Measurements from ENCODE around the gene NLK. TPM values are rescaled to one million over a fixed set of nuclear protein-coding genes. Genes with fewer than 3 reads are reported as not detected.
"Not testable (repeated sequence)": the region's sequence is repeated elsewhere in the genome, so short reads cannot be mapped to it uniquely, and the experiment has no call there.

The NLK gene
- total RNA-seq, 3 donors from 2014 or later, result 9.8 to 11.2 (median 10.9) TPM

GRCh38 chr17:28097901-28098300 is 55.4 kb downstream of the NLK start:
- no peak for ATAC-seq
- H3K4me3 Mint-ChIP-seq, result no peak overlapping the region
- H3K9me3 Mint-ChIP-seq, result no peaks in the 10 kb centered on the region

GRCh38 chr17:28098591-28098990 is 56.1 kb downstream of the NLK start:
- H3K27me3 Mint-ChIP-seq (ENCODE audit: low read depth); H3K4me1 Mint-ChIP-seq (ENCODE audit: low read depth); H3K4me3 Mint-ChIP-seq; DNase-seq; H3K9me3 Mint-ChIP-seq; ATAC-seq: not testable (repeated sequence)
- H3K36me3 Mint-ChIP-seq (ENCODE audit: insufficient read depth), result peaks cover 14% of the 10 kb centered on the region

More at GRCh38 chr17:28097901-28098300, 55.4 kb downstream of the NLK start:
- DNase-seq, result no peak
- Mint-ChIP-seq H3K36me3 (ENCODE audit: insufficient read depth) (peaks cover 14% of the 10 kb centered on the region), H3K4me1 (ENCODE audit: low read depth) (no peaks in the 10 kb centered on the region), H3K27me3 (ENCODE audit: low read depth) (no peaks in the 10 kb centered on the region)

DNA sequence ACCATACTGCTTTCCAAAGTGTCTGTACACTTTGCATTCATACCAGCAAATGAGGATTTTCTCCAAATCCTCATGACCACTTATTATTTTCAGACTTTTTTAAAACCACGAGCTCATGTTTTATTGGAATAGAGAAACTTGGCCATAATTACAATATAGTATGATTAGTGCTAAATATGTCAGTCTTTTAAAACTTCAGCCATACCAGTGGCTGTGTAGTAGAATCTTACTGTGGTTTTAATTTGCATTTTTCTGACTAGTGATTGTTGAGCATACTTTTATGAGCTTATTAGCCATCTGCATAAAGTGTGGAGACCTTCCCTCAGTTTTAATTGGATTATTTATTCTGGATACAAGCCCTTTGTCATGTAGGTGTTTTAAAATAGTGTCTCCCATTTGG is 57.8 kb downstream of the NLK start:
- H3K27me3 Mint-ChIP-seq (ENCODE audit: low read depth), result no peaks in the 10 kb centered on the region

GRCh38 chr17:28100936-28101335 is 58.5 kb downstream of the NLK start:
- H3K4me1 Mint-ChIP-seq (ENCODE audit: low read depth), result no peaks in the 10 kb centered on the region
- peaks cover 14% of the 10 kb centered on the region for H3K36me3 Mint-ChIP-seq (ENCODE audit: insufficient read depth)
- H3K4me3 Mint-ChIP-seq, result no peak overlapping the region
- H3K27me3 Mint-ChIP-seq (ENCODE audit: low read depth), result no peaks in the 10 kb centered on the region
- DNase-seq (no peak), ATAC-seq (no peak)
- H3K9me3 Mint-ChIP-seq, result no peaks in the 10 kb centered on the region

More for the DNA sequence above, 57.8 kb downstream of the NLK start:
- no peak for ATAC-seq
- H3K9me3 Mint-ChIP-seq, result no peaks in the 10 kb centered on the region
- H3K4me1 Mint-ChIP-seq (ENCODE audit: low read depth), result no peaks in the 10 kb centered on the region
- DNase-seq, result no peak
- H3K36me3 Mint-ChIP-seq (ENCODE audit: insufficient read depth), result peaks cover 14% of the 10 kb centered on the region
- H3K4me3 Mint-ChIP-seq, result no peak overlapping the region

DNA sequence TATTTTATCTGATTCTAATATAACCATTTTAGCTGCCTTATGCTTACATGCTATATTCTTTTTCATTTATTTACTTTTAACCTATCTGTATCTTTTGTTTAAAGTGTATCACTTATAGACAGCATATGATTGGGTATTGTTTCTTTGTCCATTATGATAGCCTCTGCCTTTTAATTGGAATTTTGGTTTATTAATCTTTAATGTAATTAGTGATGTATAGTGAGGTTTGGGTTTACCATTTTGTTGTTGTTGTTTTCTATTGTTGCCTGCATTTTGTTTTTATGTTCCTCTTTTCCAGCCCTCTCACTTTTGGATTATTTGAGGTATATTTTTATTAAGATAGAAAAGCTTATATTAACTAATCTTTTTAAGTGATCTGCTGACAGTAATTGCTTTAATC is 59.4 kb downstream of the NLK start:
- ATAC-seq (no peak), DNase-seq (no peak)
- no peaks in the 10 kb centered on the region for H3K9me3 Mint-ChIP-seq
- peaks cover 14% of the 10 kb centered on the region for H3K36me3 Mint-ChIP-seq (ENCODE audit: insufficient read depth)
- no peaks in the 10 kb centered on the region for H3K4me1 Mint-ChIP-seq (ENCODE audit: low read depth)
- H3K27me3 Mint-ChIP-seq (ENCODE audit: low read depth), result no peaks in the 10 kb centered on the region
- no peak overlapping the region for H3K4me3 Mint-ChIP-seq

GRCh38 chr17:28105501-28105900 is 63.0 kb downstream of the NLK start:
- peaks cover 5% of the 10 kb centered on the region for H3K36me3 Mint-ChIP-seq (ENCODE audit: insufficient read depth)
- no peak overlapping the region for H3K4me3 Mint-ChIP-seq
- H3K9me3 Mint-ChIP-seq, result no peaks in the 10 kb centered on the region
- ATAC-seq, result no peak
- DNase-seq, result no peak
- H3K27me3 Mint-ChIP-seq (ENCODE audit: low read depth), result no peaks in the 10 kb centered on the region
- H3K4me1 Mint-ChIP-seq (ENCODE audit: low read depth), result no peaks in the 10 kb centered on the region

DNA sequence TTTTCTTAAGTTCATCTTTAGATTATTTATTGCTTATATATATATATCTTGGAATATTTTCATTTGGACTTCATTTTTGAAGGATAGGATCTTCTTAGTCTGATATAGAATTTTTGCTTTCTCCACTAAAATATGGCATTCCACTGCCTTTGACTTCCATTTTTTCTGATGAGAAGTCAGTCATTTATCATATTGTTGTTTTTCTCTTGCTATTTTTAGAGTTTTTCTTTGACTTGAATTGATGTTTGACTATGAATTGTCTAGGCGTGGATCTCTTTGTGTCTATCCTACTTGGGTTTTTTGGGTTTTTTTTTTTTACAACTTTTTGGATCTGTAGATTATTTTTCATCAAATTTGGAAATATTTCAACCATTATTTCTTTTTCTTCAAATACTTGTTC is 67.7 kb downstream of the NLK start:
- Mint-ChIP-seq H3K36me3 (ENCODE audit: insufficient read depth) (peaks cover 2% of the 10 kb centered on the region), H3K9me3 (no peaks in the 10 kb centered on the region), H3K4me3 (no peak overlapping the region), H3K4me1 (ENCODE audit: low read depth) (peaks cover 2% of the 10 kb centered on the region), H3K27me3 (ENCODE audit: low read depth) (no peaks in the 10 kb centered on the region)
- DNase-seq (no peak), ATAC-seq (no peak)

- no peak for DNase-seq
- no peak for ATAC-seq
- H3K4me3 Mint-ChIP-seq, result no peak overlapping the region
- H3K36me3 Mint-ChIP-seq (ENCODE audit: insufficient read depth), result peaks cover 4% of the 10 kb centered on the region
- peaks cover 10% of the 10 kb centered on the region for H3K4me1 Mint-ChIP-seq (ENCODE audit: low read depth)
- H3K27me3 Mint-ChIP-seq (ENCODE audit: low read depth), result no peaks in the 10 kb centered on the region
- H3K9me3 Mint-ChIP-seq, result no peaks in the 10 kb centered on the region
Measured at GRCh38 chr17:28112181-28112580, 69.7 kb downstream of the NLK start.

DNA sequence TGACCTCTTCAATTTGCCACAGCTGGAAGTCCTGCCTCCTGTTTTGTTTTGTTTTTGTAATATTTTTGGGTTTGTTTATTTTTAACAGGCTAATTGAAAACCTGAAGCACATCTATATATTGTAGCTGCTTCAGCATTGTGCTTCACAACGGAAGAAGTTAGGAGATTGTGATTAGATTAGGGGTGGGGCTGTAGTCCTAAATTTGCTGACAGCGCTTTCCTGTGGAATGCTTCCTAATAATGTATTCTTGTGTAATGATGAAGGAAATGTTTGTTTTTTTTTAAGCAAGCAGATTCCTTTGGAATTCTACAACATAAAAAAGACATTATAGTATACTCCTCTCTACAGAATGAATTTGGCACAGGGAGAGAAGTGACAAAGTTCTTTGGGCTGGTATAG is 70.1 kb downstream of the NLK start:
- H3K36me3 Mint-ChIP-seq (ENCODE audit: insufficient read depth), result peaks cover 4% of the 10 kb centered on the region
- H3K4me3 Mint-ChIP-seq, result no peak overlapping the region
- H3K9me3 Mint-ChIP-seq, result no peaks in the 10 kb centered on the region
- ATAC-seq (no peak), DNase-seq (no peak)
- H3K27me3 Mint-ChIP-seq (ENCODE audit: low read depth), result no peaks in the 10 kb centered on the region
- H3K4me1 Mint-ChIP-seq (ENCODE audit: low read depth), result peaks cover 14% of the 10 kb centered on the region

DNA sequence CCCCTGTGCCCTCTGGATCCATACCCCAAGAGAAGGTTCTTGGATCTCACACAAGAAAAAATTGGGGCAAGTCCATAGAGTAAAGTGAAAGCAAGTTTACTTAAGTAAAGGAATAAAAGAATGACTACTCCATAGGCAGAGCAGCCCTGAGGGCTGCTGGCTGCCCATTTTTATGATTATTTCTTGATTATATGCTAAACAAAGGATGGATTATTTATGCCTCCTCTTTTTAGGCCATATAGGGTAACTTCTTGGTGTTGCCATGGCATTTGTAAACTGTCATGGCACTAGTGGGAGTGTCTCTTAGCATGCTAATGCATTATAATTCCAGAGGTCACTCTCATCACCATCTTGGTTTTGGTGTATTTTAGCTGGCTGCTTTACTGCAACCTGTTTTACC is 70.8 kb downstream of the NLK start:
- H3K36me3 Mint-ChIP-seq (ENCODE audit: insufficient read depth), result peaks cover 4% of the 10 kb centered on the region
- peaks cover 20% of the 10 kb centered on the region for H3K4me1 Mint-ChIP-seq (ENCODE audit: low read depth)
- no peak overlapping the region for H3K4me3 Mint-ChIP-seq
- DNase-seq, result no peak
- ATAC-seq, result no peak
- no peaks in the 10 kb centered on the region for H3K27me3 Mint-ChIP-seq (ENCODE audit: low read depth)
- no peaks in the 10 kb centered on the region for H3K9me3 Mint-ChIP-seq

DNA sequence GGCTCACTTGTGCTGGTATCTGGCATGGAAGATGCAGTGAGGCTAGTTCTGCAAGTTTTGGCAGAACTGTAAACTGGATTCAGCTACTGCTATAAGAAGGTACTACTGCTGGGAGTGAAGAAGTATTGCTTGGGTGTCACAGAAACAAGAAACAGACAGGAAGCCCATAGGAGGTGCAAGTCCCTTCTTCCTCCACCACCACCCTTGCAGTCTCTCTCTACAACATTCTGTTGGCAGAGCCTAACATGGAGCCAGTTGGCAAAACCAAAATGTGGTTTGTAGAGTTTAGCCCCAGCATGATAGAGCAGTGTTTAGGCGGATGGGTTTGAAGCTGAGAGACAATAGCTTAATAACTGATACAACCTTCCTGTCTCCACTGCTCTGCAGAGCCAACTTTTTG is 72.6 kb downstream of the NLK start:
- peaks cover 4% of the 10 kb centered on the region for H3K36me3 Mint-ChIP-seq (ENCODE audit: insufficient read depth)
- ATAC-seq (no peak), DNase-seq (no peak)
- no peaks in the 10 kb centered on the region for H3K27me3 Mint-ChIP-seq (ENCODE audit: low read depth)
- H3K4me1 Mint-ChIP-seq (ENCODE audit: low read depth), result peaks cover 29% of the 10 kb centered on the region
- H3K4me3 Mint-ChIP-seq, result no peak overlapping the region
- H3K9me3 Mint-ChIP-seq, result no peaks in the 10 kb centered on the region

DNA sequence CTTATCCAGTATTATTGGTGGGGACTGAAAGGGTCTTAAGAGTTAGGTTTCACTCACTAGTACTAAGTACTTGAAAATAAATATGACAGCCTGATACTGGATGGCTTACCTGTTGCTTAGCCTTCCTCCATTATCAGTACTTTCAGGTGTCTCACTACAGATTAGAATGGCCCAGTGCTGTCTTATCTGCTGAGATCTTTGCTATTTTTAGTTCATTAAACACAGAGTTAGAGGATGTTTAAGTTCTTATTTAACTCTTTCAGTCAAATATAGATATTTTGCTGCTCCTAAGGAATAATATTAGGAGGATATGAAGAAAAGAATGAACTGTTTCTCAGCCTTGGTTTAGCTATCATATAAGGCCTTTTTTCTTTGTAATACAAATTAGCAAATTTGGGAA is 74.8 kb downstream of the NLK start:
- Mint-ChIP-seq H3K4me3 (no peak overlapping the region), H3K27me3 (ENCODE audit: low read depth) (no peaks in the 10 kb centered on the region), H3K4me1 (ENCODE audit: low read depth) (peaks cover 27% of the 10 kb centered on the region), H3K36me3 (ENCODE audit: insufficient read depth) (peaks cover 4% of the 10 kb centered on the region), H3K9me3 (no peaks in the 10 kb centered on the region)
- ATAC-seq (no peak), DNase-seq (no peak)

GRCh38 chr17:28118362-28118761 is 75.9 kb downstream of the NLK start:
- Mint-ChIP-seq H3K4me3 (peak overlapping the region; percentile 32), H3K9me3 (no peaks in the 10 kb centered on the region), H3K4me1 (ENCODE audit: low read depth) (peaks cover 27% of the 10 kb centered on the region), H3K36me3 (ENCODE audit: insufficient read depth) (peaks cover 14% of the 10 kb centered on the region), H3K27me3 (ENCODE audit: low read depth) (no peaks in the 10 kb centered on the region)
- DNase-seq (no peak), ATAC-seq (no peak)

- H3K4me3 Mint-ChIP-seq, result no peak overlapping the region
- peaks cover 14% of the 10 kb centered on the region for H3K36me3 Mint-ChIP-seq (ENCODE audit: insufficient read depth)
- ATAC-seq (no peak), DNase-seq (no peak)
- peaks cover 27% of the 10 kb centered on the region for H3K4me1 Mint-ChIP-seq (ENCODE audit: low read depth)
- H3K27me3 Mint-ChIP-seq (ENCODE audit: low read depth), result no peaks in the 10 kb centered on the region
- H3K9me3 Mint-ChIP-seq, result no peaks in the 10 kb centered on the region
Measured at GRCh38 chr17:28119046-28119445, 76.6 kb downstream of the NLK start.

- Mint-ChIP-seq H3K4me3 (no peak overlapping the region), H3K9me3 (no peaks in the 10 kb centered on the region), H3K27me3 (ENCODE audit: low read depth) (no peaks in the 10 kb centered on the region), H3K36me3 (ENCODE audit: insufficient read depth) (peaks cover 14% of the 10 kb centered on the region), H3K4me1 (ENCODE audit: low read depth) (peaks cover 27% of the 10 kb centered on the region)
- DNase-seq, result no peak
- ATAC-seq, result no peak
Measured at GRCh38 chr17:28119560-28119959, 77.1 kb downstream of the NLK start.

DNA sequence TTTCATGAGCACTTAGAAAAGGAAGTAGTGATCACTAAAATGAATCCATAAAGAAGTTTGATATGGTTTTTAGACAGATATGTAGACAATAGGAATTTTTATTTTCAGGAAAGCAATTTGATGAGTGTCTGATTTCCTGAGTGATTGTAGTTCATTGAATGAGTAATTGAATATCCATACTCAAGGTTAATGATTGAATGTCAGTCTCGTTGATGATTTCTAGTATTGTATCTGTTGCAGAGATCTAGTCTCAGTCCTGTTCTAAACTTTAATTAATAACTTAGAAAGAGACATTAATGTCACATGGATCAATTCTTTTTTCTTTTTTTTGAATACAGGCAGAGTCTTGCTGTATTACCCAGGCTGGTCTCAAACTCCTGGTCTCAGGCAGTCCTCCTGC is 78.3 kb downstream of the NLK start:
- H3K4me1 Mint-ChIP-seq (ENCODE audit: low read depth), result peaks cover 27% of the 10 kb centered on the region
- H3K9me3 Mint-ChIP-seq, result no peaks in the 10 kb centered on the region
- H3K27me3 Mint-ChIP-seq (ENCODE audit: low read depth), result no peaks in the 10 kb centered on the region
- peaks cover 15% of the 10 kb centered on the region for H3K36me3 Mint-ChIP-seq (ENCODE audit: insufficient read depth)
- ATAC-seq (no peak), DNase-seq (no peak)
- H3K4me3 Mint-ChIP-seq, result no peak overlapping the region

Measured in activated T-cell treated with anti-CD3 and anti-CD28 coated beads, Interleukin-2, amount 50 U/mL, for 4 hours (primary cell).